GM12874 (cell line): ENCODE measurements around the gene TMEM150C.

ENCODE experiments used
- TF ChIP-seq, protein P1 (sequence below): IDR thresholded peaks from 2 replicates; pipeline ENCODE4 v1.5.1; 2011; ENCODE audit warnings: low read depth, mild to moderate bottlenecking, control low read depth, low read length, moderate library complexity; ENCODE audit not compliant: insufficient read depth

TMEM150C gene

DNA sequence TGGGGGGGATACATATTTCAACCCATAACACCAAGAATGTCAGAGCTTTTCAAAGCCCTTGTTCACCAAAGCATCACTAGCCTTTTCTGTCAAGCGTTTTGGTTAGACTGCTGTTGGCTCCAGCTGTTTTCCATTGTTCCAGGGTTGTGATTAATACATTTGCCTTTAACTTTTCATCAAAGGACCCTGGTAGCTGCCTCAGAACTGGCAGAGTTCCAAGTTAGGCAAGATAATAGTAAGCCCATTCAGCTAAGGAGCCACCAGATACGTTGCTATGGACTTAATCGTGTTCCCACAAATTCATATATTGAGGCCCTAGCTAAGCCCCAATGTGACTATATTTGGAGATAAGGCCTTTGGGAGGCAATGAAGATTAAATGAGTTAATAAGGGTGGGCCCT, 94.3 kb downstream of the TMEM150C start:
- TF ChIP-seq, protein P1, sequence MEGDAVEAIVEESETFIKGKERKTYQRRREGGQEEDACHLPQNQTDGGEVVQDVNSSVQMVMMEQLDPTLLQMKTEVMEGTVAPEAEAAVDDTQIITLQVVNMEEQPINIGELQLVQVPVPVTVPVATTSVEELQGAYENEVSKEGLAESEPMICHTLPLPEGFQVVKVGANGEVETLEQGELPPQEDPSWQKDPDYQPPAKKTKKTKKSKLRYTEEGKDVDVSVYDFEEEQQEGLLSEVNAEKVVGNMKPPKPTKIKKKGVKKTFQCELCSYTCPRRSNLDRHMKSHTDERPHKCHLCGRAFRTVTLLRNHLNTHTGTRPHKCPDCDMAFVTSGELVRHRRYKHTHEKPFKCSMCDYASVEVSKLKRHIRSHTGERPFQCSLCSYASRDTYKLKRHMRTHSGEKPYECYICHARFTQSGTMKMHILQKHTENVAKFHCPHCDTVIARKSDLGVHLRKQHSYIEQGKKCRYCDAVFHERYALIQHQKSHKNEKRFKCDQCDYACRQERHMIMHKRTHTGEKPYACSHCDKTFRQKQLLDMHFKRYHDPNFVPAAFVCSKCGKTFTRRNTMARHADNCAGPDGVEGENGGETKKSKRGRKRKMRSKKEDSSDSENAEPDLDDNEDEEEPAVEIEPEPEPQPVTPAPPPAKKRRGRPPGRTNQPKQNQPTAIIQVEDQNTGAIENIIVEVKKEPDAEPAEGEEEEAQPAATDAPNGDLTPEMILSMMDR, result no peak

DNA sequence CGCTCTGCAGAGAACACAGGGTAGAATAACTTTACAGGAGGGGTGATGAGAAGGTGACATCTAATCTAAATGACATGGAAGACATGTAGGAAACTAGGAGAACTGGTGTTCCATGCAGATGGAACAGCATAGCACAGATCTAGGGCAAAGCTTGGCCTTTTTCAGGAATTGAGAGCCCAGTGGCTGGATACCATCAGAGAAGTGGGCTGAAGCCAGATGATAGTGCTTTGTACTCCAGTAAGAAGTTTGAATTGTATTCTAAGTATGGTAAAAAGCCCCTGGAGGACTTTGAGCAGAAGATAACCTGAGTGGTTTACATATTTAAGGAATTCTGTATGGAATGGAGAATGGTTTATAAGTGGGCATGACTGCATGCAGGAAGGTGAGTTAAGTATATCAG, 98.6 kb downstream of the TMEM150C start:
- TF ChIP-seq, protein P1, result no peak

DNA sequence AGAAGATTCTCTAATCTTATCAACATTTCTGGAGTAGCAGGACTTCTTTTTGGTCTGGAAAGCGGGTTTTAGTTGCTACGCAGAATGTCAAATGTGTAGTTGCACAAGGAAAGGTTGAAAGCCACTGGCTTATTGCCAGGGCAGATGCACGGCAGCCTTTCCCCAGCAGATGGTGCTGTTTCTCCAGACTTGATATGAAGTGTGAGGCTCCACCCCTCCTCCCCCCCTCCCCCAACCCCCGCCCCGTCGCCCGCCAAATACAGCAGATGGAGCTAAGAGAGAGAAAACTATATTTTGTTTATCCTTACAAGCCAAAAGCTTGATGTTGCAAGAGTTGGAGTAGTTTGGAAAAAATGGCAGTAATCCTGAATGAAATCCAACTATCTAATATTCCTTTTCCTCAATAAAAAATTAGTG, 99.4 kb downstream of the TMEM150C start:
- TF ChIP-seq, protein P1, result peak; percentile 80

DNA sequence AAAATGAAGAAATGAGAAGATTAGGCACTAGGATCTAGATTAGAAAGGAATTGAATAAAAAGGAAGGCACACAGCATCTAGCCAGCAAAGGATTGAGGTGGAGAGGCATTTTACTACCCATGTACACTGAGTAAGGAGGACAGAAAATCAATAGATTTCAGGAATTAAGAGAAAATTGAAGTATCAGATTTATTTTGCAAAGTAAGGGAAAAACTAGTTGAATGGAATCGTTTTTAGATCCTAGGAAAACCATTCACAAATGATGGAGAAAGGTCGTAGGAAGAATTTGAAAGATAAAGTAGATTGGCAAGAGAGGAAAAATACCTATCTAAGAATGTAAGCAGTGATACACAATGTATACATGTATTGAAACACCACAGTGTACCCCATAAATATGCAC, 100.1 kb downstream of the TMEM150C start:
- TF ChIP-seq, protein P1, result no peak

DNA sequence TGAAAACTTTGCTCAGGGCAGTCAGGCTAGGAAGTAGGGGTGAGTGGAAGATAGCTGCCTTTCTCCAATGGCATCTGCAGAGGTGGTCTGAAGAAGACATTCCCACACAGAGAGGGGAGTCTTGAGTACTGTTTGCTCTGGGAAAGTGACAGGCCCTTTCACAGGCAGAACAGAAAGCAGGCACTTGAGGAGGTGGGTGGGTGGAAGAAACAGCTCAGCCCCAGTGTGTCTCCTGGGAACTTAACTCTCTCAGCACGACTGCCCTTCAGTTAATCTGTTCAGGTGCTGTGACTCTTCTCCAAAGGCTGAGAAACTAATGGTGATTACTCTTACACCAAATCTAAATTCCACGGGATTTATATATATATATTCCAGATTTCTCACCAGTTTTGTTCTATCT, 103.1 kb downstream of the TMEM150C start:
- TF ChIP-seq, protein P1, result no peak

DNA sequence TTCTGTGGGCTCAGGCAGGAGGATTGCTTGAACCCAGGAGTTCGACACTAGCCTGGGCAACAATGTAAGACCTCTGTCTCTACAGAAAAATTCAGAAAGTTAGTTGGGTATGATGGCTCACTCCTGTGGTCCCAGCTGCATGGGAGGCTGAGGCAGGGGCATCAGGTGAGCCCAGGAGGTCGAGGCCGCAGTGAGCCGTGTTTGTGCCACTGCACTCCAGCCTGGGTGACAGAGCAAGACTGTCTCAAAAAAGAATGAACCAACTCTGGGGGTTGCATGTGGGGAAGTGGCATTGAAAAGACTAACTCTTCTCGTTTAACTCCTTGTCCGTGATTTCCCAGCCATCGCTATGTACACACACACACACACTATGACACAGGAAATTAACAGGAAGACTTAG, 104.5 kb downstream of the TMEM150C start:
- TF ChIP-seq, protein P1, result no peak

DNA sequence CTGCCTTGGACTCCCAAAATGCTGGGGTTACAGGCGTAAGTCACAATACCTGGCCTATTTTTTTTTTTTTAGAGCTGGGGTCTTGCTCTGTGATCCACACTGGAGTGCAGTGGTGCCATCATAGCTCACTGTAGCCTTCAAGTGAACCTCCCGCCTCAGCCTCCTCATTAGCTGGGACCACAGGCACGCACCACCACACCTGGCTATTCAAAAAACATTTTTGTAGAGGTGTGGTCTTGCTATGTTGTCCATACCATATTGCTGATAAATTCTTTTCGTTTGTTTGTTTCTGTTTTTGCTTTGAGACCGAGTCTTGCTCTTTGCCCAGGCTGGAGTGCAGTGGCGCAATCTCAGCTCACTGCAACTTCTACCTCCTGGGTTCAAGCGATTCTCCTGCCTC, 109.8 kb downstream of the TMEM150C start:
- TF ChIP-seq, protein P1, result no peak

DNA sequence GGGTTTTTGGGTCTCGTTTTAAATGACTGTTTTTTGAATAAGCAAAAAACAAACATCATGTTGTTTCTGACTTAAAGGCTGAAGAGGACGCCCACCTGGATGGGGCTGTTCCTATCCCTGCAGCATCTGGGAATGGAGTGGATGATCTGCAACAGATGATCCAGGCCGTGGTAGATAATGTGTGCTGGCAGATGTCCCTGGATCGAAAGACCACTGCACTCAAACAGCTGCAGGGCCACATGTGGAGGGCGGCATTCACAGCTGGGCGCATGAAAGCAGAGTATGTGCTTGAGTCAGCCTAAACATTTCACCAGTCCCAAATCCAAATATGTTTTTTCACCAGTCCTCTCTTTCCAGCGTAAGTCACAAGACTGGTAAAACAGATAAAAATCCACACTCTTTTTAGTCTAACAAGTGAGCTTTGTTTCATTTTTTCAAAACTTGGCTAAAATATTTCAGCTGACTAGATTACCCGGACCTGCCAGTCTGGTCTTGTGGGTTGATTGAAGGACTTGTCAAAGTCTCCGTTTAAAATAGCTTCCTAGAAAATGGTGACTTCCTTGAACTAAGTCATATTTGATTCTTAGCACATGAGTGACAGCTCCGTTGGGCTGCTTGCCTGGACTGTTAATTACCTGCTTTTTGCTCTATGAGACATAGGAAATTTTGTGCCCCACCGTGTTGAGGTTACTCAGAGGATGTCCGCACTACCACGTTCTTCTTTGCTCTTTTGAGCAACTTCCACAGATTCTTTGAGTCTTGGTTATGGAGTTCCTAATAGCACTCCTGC, 110.6 kb downstream of the TMEM150C start:
- TF ChIP-seq, protein P1, result no peak
